MM.1S (cell line): ENCODE data around the gene LRP6.

ENCODE experiments used
- DNase-seq: peaks from one replicate; pipeline ENCODE4 v3.0.0-alpha.2; 2015
- H2AFZ ChIP-seq: fragments of 300-600 bp; sonication (generic); 2 replicates; pipeline ENCODE4 v1.6.0; 2016; ENCODE audit warnings: antibody characterized with exemption, low read length
- H3F3A ChIP-seq: fragments of 300-600 bp; sonication (generic); 2 replicates; pipeline ENCODE4 v1.6.1; 2016; ENCODE audit warnings: mild to moderate bottlenecking, antibody characterized with exemption, low read length, moderate library complexity, mixed read lengths; ENCODE audit not compliant: insufficient read depth
- H3K27ac ChIP-seq: fragments of 300-600 bp; sonication (generic); 2 replicates; pipeline ENCODE4 v1.5.1; 2016; ENCODE audit warnings: mild to moderate bottlenecking, low read length
- H3K27me3 ChIP-seq: fragments of 300-600 bp; sonication (generic); replicated peaks from 2 replicates; pipeline ENCODE4 v1.6.0; 2016; ENCODE audit warnings: low read length; ENCODE audit not compliant: insufficient read depth
- H3K36me3 ChIP-seq: fragments of 300-600 bp; sonication (generic); replicated peaks from 2 replicates; pipeline ENCODE4 v1.6.1; 2016; ENCODE audit warnings: mild to moderate bottlenecking, low read length, mixed read lengths; ENCODE audit not compliant: insufficient read depth
- H3K4me1 ChIP-seq: fragments of 300-600 bp; sonication (generic); 2 replicates; pipeline ENCODE4 v1.6.1; 2016; ENCODE audit warnings: low read length, mixed read lengths
- H3K4me2 ChIP-seq: fragments of 300-600 bp; sonication (generic); 2 replicates; pipeline ENCODE4 v1.6.0; 2016; ENCODE audit warnings: low read depth, low read length
- H3K4me3 ChIP-seq: fragments of 300-600 bp; sonication (generic); 2 replicates; pipeline ENCODE4 v1.5.1; 2016; ENCODE audit warnings: low read length, mixed read lengths
- H3K79me2 ChIP-seq: fragments of 300-600 bp; sonication (generic); 2 replicates; pipeline ENCODE4 v1.6.1; 2016; ENCODE audit warnings: mixed run types, low read length, mixed read lengths
- H3K9ac ChIP-seq: fragments of 300-600 bp; sonication (generic); 2 replicates; pipeline ENCODE4 v1.6.1; 2016; ENCODE audit warnings: low read length, mixed read lengths
- H3K9me2 ChIP-seq: fragments of 300-600 bp; sonication (generic); replicated peaks from 2 replicates; pipeline ENCODE4 v1.6.1; 2016; ENCODE audit warnings: mild to moderate bottlenecking, low read length, mixed read lengths; ENCODE audit not compliant: insufficient read depth
- H3K9me3 ChIP-seq: fragments of 300-600 bp; sonication (generic); replicated peaks from 2 replicates; pipeline ENCODE4 v1.6.1; 2016; ENCODE audit warnings: mild to moderate bottlenecking, low read length, mixed read lengths; ENCODE audit not compliant: insufficient read depth
- H4K20me1 ChIP-seq: fragments of 300-600 bp; sonication (generic); 2 replicates; pipeline ENCODE4 v1.6.1; 2016; ENCODE audit warnings: mild to moderate bottlenecking, low read length, moderate library complexity, mixed read lengths; ENCODE audit not compliant: insufficient read depth
- EZH2 ChIP-seq: fragments of 300-600 bp; sonication (generic); optimal IDR thresholded peaks from 2 replicates; pipeline ENCODE3; 2017; ENCODE audit warnings: low read depth, mild to moderate bottlenecking, antibody characterized with exemption, low read length, mixed read lengths
- EZH2phosphoT487 ChIP-seq: fragments of 300-600 bp; sonication (generic); IDR thresholded peaks from 2 replicates; pipeline ENCODE4 v1.6.1; 2018; ENCODE audit warnings: antibody characterized with exemption, low read length
- TF ChIP-seq, protein P1 (sequence below): fragments of 300-600 bp; sonication (generic); IDR thresholded peaks from 2 replicates; pipeline ENCODE4 v1.5.1; 2016; ENCODE audit warnings: antibody characterized with exemption, low read length, mixed read lengths

Gene LRP6

DNA sequence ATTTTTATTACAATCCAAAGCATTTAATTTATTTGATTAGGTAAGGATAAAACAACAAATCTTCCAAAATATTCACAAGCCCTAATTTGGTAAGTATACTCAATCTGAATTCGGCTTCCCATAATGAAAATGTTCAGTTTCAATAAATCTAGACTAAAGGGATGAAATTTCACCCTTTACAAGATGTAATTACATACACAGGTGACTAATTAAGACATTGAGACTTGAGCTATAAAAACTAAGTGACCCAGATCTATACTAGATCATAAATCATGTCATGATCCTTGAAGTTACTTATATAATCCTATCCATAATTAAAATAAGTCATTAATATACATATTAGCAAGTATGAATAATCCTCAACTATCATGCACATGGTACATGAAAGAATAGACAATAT lies 36.6 kb downstream of the LRP6 start:
- DNase-seq, result no peak
- no peaks in the 10 kb centered on the region for H3K79me2 ChIP-seq
- H3K9me2 ChIP-seq, result no peaks in the 10 kb centered on the region
- no peak overlapping the region for H3K9ac ChIP-seq
- H3F3A ChIP-seq, result no peaks in the 10 kb centered on the region
- H3K4me3 ChIP-seq, result no peak overlapping the region
- TF ChIP-seq, protein P1, sequence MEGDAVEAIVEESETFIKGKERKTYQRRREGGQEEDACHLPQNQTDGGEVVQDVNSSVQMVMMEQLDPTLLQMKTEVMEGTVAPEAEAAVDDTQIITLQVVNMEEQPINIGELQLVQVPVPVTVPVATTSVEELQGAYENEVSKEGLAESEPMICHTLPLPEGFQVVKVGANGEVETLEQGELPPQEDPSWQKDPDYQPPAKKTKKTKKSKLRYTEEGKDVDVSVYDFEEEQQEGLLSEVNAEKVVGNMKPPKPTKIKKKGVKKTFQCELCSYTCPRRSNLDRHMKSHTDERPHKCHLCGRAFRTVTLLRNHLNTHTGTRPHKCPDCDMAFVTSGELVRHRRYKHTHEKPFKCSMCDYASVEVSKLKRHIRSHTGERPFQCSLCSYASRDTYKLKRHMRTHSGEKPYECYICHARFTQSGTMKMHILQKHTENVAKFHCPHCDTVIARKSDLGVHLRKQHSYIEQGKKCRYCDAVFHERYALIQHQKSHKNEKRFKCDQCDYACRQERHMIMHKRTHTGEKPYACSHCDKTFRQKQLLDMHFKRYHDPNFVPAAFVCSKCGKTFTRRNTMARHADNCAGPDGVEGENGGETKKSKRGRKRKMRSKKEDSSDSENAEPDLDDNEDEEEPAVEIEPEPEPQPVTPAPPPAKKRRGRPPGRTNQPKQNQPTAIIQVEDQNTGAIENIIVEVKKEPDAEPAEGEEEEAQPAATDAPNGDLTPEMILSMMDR, result no peak
- TF ChIP-seq EZH2, result no peak
- TF ChIP-seq EZH2phosphoT487, result no peak
- H3K27me3 ChIP-seq, result no peaks in the 10 kb centered on the region
- no peak overlapping the region for H2AFZ ChIP-seq
- no peak overlapping the region for H3K4me2 ChIP-seq
- no peak overlapping the region for H3K27ac ChIP-seq
- no peaks in the 10 kb centered on the region for H3K36me3 ChIP-seq
- no peaks in the 10 kb centered on the region for H3K9me3 ChIP-seq
- H4K20me1 ChIP-seq, result no peaks in the 10 kb centered on the region
- no peaks in the 10 kb centered on the region for H3K4me1 ChIP-seq

DNA sequence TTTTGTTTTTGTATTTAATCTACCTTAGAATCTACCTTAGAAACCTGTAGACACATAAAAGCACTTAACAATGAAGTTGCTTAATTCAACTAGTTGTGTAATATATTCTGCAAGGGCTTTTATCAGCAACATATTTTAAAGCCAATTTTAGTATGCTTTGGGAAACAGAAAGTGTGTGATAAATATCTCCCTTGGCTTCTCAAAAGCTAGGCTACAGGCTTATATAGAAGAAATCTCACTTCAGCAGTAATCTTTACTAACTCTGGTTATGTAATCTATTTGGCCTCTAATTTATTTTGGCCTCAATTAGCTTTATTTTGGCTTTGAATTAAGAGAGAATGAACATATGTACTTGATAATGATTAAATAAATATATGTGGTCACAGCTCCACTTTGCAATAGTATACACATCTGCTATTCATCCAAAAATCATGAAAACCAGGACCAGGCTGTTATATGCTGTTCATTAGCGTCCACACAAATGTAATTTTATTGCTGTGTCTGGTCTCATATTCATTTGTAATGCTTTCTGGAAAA lies 37.2 kb downstream of the LRP6 start:
- H3K9me3 ChIP-seq, result no peaks in the 10 kb centered on the region
- TF ChIP-seq EZH2phosphoT487, result no peak
- TF ChIP-seq EZH2, result no peak
- TF ChIP-seq, protein P1, result no peak
- H4K20me1 ChIP-seq, result no peaks in the 10 kb centered on the region
- H3F3A ChIP-seq, result no peaks in the 10 kb centered on the region
- no peak overlapping the region for H3K27ac ChIP-seq
- no peaks in the 10 kb centered on the region for H3K79me2 ChIP-seq
- no peaks in the 10 kb centered on the region for H3K36me3 ChIP-seq
- no peaks in the 10 kb centered on the region for H3K4me1 ChIP-seq
- no peak overlapping the region for H2AFZ ChIP-seq
- DNase-seq, result no peak
- H3K27me3 ChIP-seq, result no peaks in the 10 kb centered on the region
- H3K9me2 ChIP-seq, result no peaks in the 10 kb centered on the region
- H3K4me3 ChIP-seq, result no peak overlapping the region
- no peak overlapping the region for H3K4me2 ChIP-seq
- H3K9ac ChIP-seq, result no peak overlapping the region

DNA sequence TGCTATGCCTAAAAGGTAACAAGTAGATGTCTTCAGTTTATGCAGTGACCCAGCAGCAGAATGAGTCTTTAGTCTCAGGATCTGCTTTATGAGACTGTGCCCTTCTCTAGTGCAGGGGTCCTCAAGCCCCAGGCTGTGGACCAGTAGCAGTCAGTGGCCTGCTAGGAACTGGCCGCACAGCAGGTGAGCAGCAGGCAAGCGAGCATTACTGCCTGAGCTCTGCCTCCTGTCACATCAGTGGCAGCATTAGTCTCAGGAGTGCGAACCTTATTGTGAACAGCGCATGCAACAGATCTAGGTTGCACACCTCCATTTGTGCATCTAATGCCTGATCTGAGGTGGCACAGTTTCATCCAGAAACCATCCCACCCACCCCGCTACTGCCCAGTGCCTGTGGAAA lies 38.4 kb downstream of the LRP6 start:
- Histone ChIP-seq H3K4me1 (no peaks in the 10 kb centered on the region), H4K20me1 (no peaks in the 10 kb centered on the region), H3K4me3 (no peak overlapping the region), H3K9me3 (no peaks in the 10 kb centered on the region), H3F3A (no peaks in the 10 kb centered on the region), H3K27me3 (no peaks in the 10 kb centered on the region), H3K4me2 (no peak overlapping the region), H3K9ac (no peak overlapping the region), H2AFZ (no peak overlapping the region), H3K79me2 (no peaks in the 10 kb centered on the region), H3K36me3 (no peaks in the 10 kb centered on the region), H3K27ac (no peak overlapping the region), H3K9me2 (no peaks in the 10 kb centered on the region)
- no peak for DNase-seq
- TF ChIP-seq EZH2phosphoT487 (no peak), EZH2 (no peak)
- TF ChIP-seq, protein P1, result no peak
